ENCODE measurements around the gene ALOX15.

ALOX15 gene

DNA sequence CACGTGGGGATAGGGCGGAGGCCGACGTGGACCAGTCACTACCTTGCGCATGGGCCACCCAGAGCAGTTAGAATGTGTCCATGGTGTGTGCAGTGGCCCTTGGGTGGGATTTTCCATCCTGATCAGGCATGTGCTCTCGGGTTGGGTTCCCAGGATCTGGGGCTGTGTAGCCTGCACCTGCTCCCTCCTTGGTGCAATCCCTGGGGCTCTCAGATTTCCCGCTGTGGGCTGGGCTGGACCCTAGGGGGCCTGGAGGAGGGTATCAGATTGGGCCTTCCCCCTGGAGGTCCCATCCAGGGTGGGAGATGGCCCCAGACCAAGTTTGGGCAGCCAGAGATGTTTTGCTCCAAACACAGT, 55.9 kb downstream of the ALOX15 start:
- Histone ChIP-seq H3K27me3 (peaks cover 0 to 60% of the 10 kb centered on the region in 2 donors), H3K4me1 (peaks cover 0 to 16% (median 14%) of the 10 kb centered on the region in 4 donors), H3K27ac (no peak overlapping the region), H3K36me3 (no peaks in the 10 kb centered on the region), H3K9me3 (no peaks in the 10 kb centered on the region), H3K4me3 (no peak overlapping the region)
- intact Hi-C loops (cut with DNase I; ENCODE audit: low total_unique reads) = no loop called here
- no peak for DNase-seq
- TF ChIP-seq, protein P1, sequence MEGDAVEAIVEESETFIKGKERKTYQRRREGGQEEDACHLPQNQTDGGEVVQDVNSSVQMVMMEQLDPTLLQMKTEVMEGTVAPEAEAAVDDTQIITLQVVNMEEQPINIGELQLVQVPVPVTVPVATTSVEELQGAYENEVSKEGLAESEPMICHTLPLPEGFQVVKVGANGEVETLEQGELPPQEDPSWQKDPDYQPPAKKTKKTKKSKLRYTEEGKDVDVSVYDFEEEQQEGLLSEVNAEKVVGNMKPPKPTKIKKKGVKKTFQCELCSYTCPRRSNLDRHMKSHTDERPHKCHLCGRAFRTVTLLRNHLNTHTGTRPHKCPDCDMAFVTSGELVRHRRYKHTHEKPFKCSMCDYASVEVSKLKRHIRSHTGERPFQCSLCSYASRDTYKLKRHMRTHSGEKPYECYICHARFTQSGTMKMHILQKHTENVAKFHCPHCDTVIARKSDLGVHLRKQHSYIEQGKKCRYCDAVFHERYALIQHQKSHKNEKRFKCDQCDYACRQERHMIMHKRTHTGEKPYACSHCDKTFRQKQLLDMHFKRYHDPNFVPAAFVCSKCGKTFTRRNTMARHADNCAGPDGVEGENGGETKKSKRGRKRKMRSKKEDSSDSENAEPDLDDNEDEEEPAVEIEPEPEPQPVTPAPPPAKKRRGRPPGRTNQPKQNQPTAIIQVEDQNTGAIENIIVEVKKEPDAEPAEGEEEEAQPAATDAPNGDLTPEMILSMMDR (IDR thresholded peaks at IDR 0.05) = no peak

DNA sequence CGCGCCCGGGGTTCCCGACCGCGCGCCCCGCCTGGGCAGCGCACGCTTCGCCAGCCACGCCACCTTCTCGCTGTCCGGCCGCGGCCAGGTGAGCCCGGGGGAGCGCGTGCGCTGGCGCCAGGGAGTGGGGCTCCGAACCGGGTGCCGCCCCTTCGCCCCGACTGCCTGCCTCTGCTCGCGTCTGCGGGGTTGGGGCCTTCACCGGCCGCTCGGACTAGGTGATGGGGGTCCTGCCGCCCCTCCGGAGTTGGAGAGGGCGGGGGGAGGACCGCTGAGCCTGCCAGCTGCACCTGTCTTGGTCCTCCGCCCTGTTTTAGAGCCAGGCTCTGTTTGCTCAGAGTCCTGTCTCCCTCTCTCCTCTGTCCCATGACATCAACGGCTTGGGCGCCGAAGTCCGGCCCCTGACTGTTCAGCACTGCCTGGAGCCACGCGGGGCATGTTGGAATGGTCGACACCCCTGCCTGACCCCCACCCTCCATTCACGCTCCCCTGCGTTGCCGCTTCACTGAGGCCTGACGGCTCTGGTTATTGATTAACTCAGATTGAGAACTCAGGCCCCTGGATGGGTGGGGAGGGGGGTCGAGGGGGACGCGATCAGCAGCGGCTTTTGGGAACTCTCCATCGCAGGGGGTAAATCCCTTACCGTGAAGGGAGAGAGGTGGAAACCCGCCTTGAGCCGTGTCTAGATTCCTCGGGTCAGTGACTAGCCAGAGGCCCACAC, 56.4 kb downstream of the ALOX15 start:
- Histone ChIP-seq H3K4me3 (peak overlapping the region; percentile 31 to 48), H3K27ac (no peak overlapping the region), H3K9me3 (no peaks in the 10 kb centered on the region), H3K36me3 (no peaks in the 10 kb centered on the region), H3K4me1 (peaks cover 0 to 16% (median 14%) of the 10 kb centered on the region in 4 donors), H3K27me3 (peaks cover 0 to 62% of the 10 kb centered on the region in 2 donors)
- no peak for DNase-seq
- TF ChIP-seq, protein P1 (IDR thresholded peaks at IDR 0.05) = no peak
- intact Hi-C loops (cut with DNase I; ENCODE audit: low total_unique reads) = no loop called here

DNA sequence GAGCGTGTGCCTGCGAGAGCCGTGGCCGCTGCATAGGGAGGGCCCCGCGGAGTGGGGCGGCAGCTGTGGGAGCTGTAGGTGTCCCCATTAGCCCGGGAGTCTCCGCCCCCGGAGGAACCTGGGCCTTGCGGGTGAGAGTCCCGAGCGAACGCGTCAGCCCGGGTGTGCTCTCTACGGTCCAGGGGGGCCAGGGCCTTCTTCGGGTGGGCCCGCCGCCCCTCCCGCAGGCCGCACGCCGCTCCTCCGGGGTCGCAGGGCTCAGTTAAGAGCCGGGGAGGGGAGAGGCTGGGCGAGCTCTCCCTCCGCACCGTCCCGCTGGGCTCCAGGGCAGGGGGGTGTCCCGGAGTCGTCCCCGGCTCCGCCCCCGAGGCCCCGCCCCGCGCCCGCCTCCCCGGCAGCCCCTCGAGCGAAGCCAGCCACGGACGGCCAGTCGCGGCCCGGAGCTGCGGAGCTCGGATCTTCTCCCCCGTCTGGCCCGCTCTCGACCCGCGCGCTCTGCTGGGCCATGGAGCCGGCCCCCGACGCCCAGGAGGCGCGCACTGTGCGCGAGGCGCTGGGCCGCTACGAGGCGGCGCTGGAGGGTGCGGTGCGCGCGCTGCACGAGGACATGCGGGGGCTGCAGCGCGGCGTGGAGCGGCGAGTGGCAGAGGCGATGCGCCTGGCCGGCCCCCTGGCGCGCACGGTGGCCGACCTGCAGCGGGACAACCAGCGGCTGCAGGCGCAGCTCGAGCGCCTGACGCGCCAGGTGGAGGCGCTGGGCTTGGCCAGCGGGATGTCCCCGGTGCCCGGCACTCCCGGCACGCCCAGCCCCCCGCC, 57.2 kb downstream of the ALOX15 start, which contains the start of gene SMTNL2:
SMTNL2 (plus strand) TSS at position 429 of the 816 bp plus-strand sequence; CDS start at position 506, 77 bp downstream.
- Histone ChIP-seq H3K27ac (no peak within 1 kb of the TSS), H3K36me3 (no peaks in the 10 kb centered on the region)

DNA sequence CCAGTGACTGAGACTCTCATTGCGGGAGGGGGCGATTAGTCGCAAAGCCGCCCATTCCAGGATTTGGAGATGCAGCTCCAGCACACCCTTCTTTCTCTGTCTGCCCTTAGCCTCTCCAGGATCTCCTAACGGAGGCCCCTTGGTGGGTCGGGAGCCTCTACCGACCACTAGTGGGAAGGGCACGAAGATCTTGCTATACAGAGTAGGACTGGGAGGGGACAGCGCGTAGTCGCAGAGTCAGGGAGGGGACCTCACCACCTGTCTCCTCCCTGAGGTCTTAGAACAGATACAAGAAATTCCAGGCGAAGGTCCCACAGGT, 57.7 kb downstream of the ALOX15 start:
- Histone ChIP-seq H3K4me1 (peaks cover 0 to 16% (median 14%) of the 10 kb centered on the region in 4 donors), H3K27me3 (peaks cover 0 to 61% of the 10 kb centered on the region in 2 donors)
- intact Hi-C loops (cut with DNase I; ENCODE audit: low total_unique reads) = no loop called here

More for the DNA sequence above, 57.2 kb downstream of the ALOX15 start, which contains the start of gene SMTNL2:
- TF ChIP-seq, protein P1 (IDR thresholded peaks at IDR 0.05) = no peak
- peaks cover 0 to 16% (median 14%) of the 10 kb centered on the region in 4 donors for H3K4me1 ChIP-seq
- DNase-seq = no peak
- no peaks in the 10 kb centered on the region for H3K9me3 ChIP-seq
- peaks cover 0 to 66% of the 10 kb centered on the region in 2 donors for H3K27me3 ChIP-seq
- H3K4me3 ChIP-seq = peak within 1 kb of the TSS; percentile 31 to 48
- intact Hi-C loops (cut with DNase I; ENCODE audit: low total_unique reads) = no loop called here

DNA sequence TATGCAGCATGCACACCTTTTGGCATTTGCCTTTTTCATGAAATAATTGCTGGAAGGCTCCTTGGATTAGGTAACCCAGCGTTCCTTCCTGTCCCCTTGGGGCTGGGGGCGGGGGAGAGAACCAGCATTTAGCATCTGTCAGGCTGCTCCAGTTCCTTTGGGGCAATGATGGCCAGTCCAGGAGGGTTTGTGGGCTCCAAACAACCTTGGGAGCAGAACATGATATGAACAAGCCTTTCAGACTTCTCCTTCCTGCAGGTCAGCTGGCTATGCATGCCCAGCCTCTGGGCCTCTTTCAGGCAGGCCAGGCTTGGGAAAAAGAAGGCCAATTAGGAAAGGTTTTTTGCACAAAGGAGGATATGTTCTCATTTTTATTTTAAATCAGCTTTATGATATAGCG, 58.3 kb downstream of the ALOX15 start:
- Histone ChIP-seq H3K36me3 (no peaks in the 10 kb centered on the region), H3K4me1 (peaks cover 0 to 16% (median 14%) of the 10 kb centered on the region in 4 donors)

More for the DNA sequence above, 57.7 kb downstream of the ALOX15 start:
- Histone ChIP-seq H3K9me3 (no peaks in the 10 kb centered on the region), H3K4me3 (peak overlapping the region; percentile 31 to 48), H3K27ac (no peak overlapping the region), H3K36me3 (no peaks in the 10 kb centered on the region)
- no peak for DNase-seq
- TF ChIP-seq, protein P1 (IDR thresholded peaks at IDR 0.05) = no peak

More for the DNA sequence above, 58.3 kb downstream of the ALOX15 start:
- TF ChIP-seq, protein P1 (IDR thresholded peaks at IDR 0.05) = no peak
- no peaks in the 10 kb centered on the region for H3K9me3 ChIP-seq
- H3K27me3 ChIP-seq = peaks cover 0 to 61% of the 10 kb centered on the region in 2 donors
- no peak overlapping the region for H3K4me3 ChIP-seq
- no peak overlapping the region for H3K27ac ChIP-seq
- DNase-seq = no peak
- intact Hi-C loops (cut with DNase I; ENCODE audit: low total_unique reads) = no loop called here

Measured in tibial artery (tissue), 4 donors.